Ovary (tissue), 9 donors: Measurements from ENCODE around the gene TRIP4. TPM values are rescaled to one million over a fixed set of nuclear protein-coding genes. Genes with fewer than 3 reads are reported as not detected.

Source experiments
- DNase-seq, 5 donors: peaks; one replicate each; pipeline ENCODE4 v3.0.0-alpha.2; 2019 to 2020
- H3K27ac ChIP-seq, 2 donors: fragments of 200-600 bp; one replicate each; pipeline versions ENCODE4 v1.5.1 to v1.8.0; 2019 to 2022
- H3K27me3 ChIP-seq: fragments of 200-600 bp; one replicate; pipeline ENCODE4 v1.8.0; 2022
- H3K36me3 ChIP-seq: fragments of 200-600 bp; sonication (generic); one replicate; pipeline ENCODE4 v1.5.1; 2019
- H3K4me1 ChIP-seq: one replicate; pipeline ENCODE4 v1.8.1; 2013; ENCODE audit warnings: mild to moderate bottlenecking, moderate library complexity; ENCODE audit not compliant: insufficient read depth
- H3K4me3 ChIP-seq: fragments of 200-600 bp; sonication (generic); one replicate; pipeline ENCODE4 v1.5.1; 2017
- H3K9me3 ChIP-seq, 2 donors: fragments of 200-600 bp in 1 of 2; sonication (generic) in 1 of 2; one replicate each; pipeline versions ENCODE4 v1.5.1 to v1.8.1; 2013 to 2019; ENCODE audit warnings: mild to moderate bottlenecking in 1 of 2, moderate library complexity in 1 of 2
- CTCF ChIP-seq, 3 donors: fragments of 450-650 bp in 2 of 3; fragments of 200-600 bp in 1 of 3; IDR thresholded peaks; one replicate each; pipeline versions ENCODE4 v1.5.1 to v1.8.0; 2016 to 2022; ENCODE audit warnings: antibody characterized with exemption in 3 of 3, mild to moderate bottlenecking in 1 of 3
- EP300 ChIP-seq: sonication (generic); formaldehyde crosslinking; IDR thresholded peaks from one replicate; pipeline ENCODE4 v1.6.1; 2017; ENCODE audit warnings: antibody characterized with exemption
- POLR2A ChIP-seq: fragments of 450-650 bp; IDR thresholded peaks from one replicate; pipeline ENCODE4 v1.6.1; 2017; ENCODE audit warnings: antibody characterized with exemption, mild to moderate bottlenecking, moderate library complexity
- WGBS, 3 donors: extraction: QIAGEN DNeasy Blood & Tissue Kit in 1 of 3; methylation state at CpG; one replicate each; pipeline versions ENCODE4 v1.1.5 to v1.1.7; 2013 to 2017; 5-methylcytosine and 5-hydroxymethylcytosine counted together
- intact Hi-C, 4 donors: fragments of 100-400 bp; cut with DNase I; formaldehyde crosslinking; loops; one replicate each; pipeline versions ENCODE4 v1.11.0 to v1.15.1; 2022 to 2023
- polyA plus RNA-seq, 2 donors: library from polyadenylated mRNA; stranded (reverse); fragments of 200-250 nt in 1 of 2; fragments of 350-450 nt in 1 of 2; fragmentation: Illumina TruSeq in 1 of 2; extraction: RNeasy Lipid Tissue Mini Kit (QIAGEN cat#74804) in 1 of 2; gene quantifications; one replicate each; pipeline ENCODE4 v1.2.3, GENCODE V29; 2013 to 2014
- total RNA-seq, 7 donors: library from RNA; depleted of rRNA in 2 of 7; stranded (reverse); fragments of >200 nt in 2 of 7; fragmentation: NEBNext Ultra II Directional in 3 of 7; extraction: Animal tissue kit (Norgen Biotek cat#: 25700) in 3 of 7; gene quantifications; one replicate each; pipeline versions ENCODE4 v1.1.0 to v1.2.4, GENCODE V29; 2016 to 2023
- donor health status: DM: no; HTN: no; CAD: no; lungs with moderate emphysema.
- donor health status: DM: no; HTN: no; CAD: no.
- donor health status: Bipolar disorder and iron deficiency.
- donor health status: DM: yes; HTN: yes; CAD: no.
- donor health status: DM: no; HTN: no; CAD: no.
- donor health status: DM: yes; HTN: yes; CAD: no.

TRIP4 gene
- total and polyA plus RNA-seq, 9 donors: 7.4 to 24.0 (median 18.6) TPM

GRCh38 chr15:64351265-64351664, 36.4 kb upstream of the TRIP4 start:
- DNase-seq: no peak
- TF ChIP-seq POLR2A (no peak), CTCF (IDR thresholded peaks at IDR 0.05) (no peak), EP300 (no peak)
- H3K9me3 ChIP-seq: no peaks in the 10 kb centered on the region
- H3K36me3 ChIP-seq: no peaks in the 10 kb centered on the region
- H3K4me1 ChIP-seq: peaks cover 2% of the 10 kb centered on the region
- no peak overlapping the region for H3K27ac ChIP-seq
- intact Hi-C loops: loop anchor here in 1 of 4 donors (10.0 kb wide), 1 partner anchor 146 kb away; no protein-coding TSS in a partner anchor
- no peak overlapping the region for H3K4me3 ChIP-seq
- no peaks in the 10 kb centered on the region for H3K27me3 ChIP-seq
- 79 to 90% (median 79%) methylated on average over 7 of the region's 7 CpGs for WGBS, 3 donors

- no peak for DNase-seq
- Histone ChIP-seq H3K27me3 (no peaks in the 10 kb centered on the region), H3K36me3 (no peaks in the 10 kb centered on the region), H3K27ac (peak overlapping the region in 1 of 2 donors; percentile 54), H3K4me1 (peaks cover 2% of the 10 kb centered on the region), H3K4me3 (peak overlapping the region; percentile 63), H3K9me3 (no peaks in the 10 kb centered on the region)
- WGBS, 3 donors: 21 to 28% (median 27%) methylated on average over 5 of the region's 5 CpGs
- TF ChIP-seq CTCF (IDR thresholded peaks at IDR 0.05) (no peak), EP300 (no peak), POLR2A (no peak)
- intact Hi-C loops: loop anchor here in 1 of 4 donors (10.0 kb wide), 1 partner anchor 150 kb away; no protein-coding TSS in a partner anchor
Measured at GRCh38 chr15:64354688-64355344, 32.8 kb upstream of the TRIP4 start.

- H3K4me3 ChIP-seq: peak overlapping the region; percentile 63
- H3K4me1 ChIP-seq: peaks cover 2% of the 10 kb centered on the region
- no peaks in the 10 kb centered on the region for H3K36me3 ChIP-seq
- TF ChIP-seq EP300 (no peak), POLR2A (no peak), CTCF (IDR thresholded peaks at IDR 0.05) (no peak)
- WGBS, 3 donors: 0 to 1% (median 0%) methylated on average over 30 of the region's 30 CpGs
- H3K9me3 ChIP-seq: no peaks in the 10 kb centered on the region
- no peaks in the 10 kb centered on the region for H3K27me3 ChIP-seq
- no peak for DNase-seq
- peak overlapping the region in 1 of 2 donors; percentile 54 for H3K27ac ChIP-seq
- intact Hi-C loops: loop anchor here in 1 of 4 donors (10.0 kb wide), 1 partner anchor 151 kb away; no protein-coding TSS in a partner anchor
Measured at GRCh38 chr15:64355348-64355943, 32.2 kb upstream of the TRIP4 start.

- 0% methylated on average over 41 to 42 of the region's 42 CpGs for WGBS, 3 donors
- Histone ChIP-seq H3K36me3 (no peaks in the 10 kb centered on the region), H3K27me3 (no peaks in the 10 kb centered on the region), H3K4me1 (peaks cover 2% of the 10 kb centered on the region), H3K4me3 (peak within 1 kb of the TSS; percentile 63), H3K9me3 (no peaks in the 10 kb centered on the region), H3K27ac (peak within 1 kb of the TSS in 1 of 2 donors; percentile 54)
- DNase-seq: peak; percentile 95 to 96 (median 95)
- intact Hi-C loops: loop anchor here in 1 of 4 donors (10.0 kb wide), 1 partner anchor 151 kb away; no protein-coding TSS in a partner anchor
- no peak for TF ChIP-seq POLR2A
- peak; percentile 20 to 52 (median 25) for TF ChIP-seq CTCF (IDR thresholded peaks at IDR 0.05)
Measured at GRCh38 chr15:64355944-64356709, 31.5 kb upstream of the TRIP4 start, which contains the start of gene CSNK1G1. Gene CSNK1G1 (minus strand): TSS chr15:64356173. CDS start chr15:64300499, 55,674 bp downstream.
